ENCODE measurements around the gene MAD1L1. TPM values are rescaled to one million over a fixed set of nuclear protein-coding genes. Genes with fewer than 3 reads are reported as not detected.
"Not testable (repeated sequence)": the region's sequence is repeated elsewhere in the genome, so short reads cannot be mapped to it uniquely, and the experiment has no call there.

The MAD1L1 gene
- total RNA-seq, 1 experiment from 2014 or later: 43.8 TPM

DNA sequence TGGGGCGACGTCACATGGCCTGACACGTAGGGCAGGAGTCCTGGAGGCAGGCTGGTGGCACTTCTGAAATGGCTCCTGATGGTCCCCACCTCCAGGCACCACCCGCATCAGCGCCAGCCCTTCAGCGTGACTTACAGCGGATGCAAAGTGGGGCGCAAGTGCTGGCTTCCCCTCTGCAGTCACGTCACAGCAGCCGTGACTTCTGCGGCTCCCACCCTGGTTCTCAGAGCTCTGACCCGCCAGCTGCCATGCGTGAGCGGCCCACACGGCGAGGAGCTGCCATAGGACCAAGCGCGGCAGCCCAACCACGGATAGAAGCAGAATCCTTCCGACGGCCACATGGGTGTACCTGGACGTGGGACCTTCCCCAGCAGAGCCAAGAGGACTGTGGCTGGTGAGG is 403.6 kb downstream of the MAD1L1 start (continued):
- TF ChIP-seq, protein P1, sequence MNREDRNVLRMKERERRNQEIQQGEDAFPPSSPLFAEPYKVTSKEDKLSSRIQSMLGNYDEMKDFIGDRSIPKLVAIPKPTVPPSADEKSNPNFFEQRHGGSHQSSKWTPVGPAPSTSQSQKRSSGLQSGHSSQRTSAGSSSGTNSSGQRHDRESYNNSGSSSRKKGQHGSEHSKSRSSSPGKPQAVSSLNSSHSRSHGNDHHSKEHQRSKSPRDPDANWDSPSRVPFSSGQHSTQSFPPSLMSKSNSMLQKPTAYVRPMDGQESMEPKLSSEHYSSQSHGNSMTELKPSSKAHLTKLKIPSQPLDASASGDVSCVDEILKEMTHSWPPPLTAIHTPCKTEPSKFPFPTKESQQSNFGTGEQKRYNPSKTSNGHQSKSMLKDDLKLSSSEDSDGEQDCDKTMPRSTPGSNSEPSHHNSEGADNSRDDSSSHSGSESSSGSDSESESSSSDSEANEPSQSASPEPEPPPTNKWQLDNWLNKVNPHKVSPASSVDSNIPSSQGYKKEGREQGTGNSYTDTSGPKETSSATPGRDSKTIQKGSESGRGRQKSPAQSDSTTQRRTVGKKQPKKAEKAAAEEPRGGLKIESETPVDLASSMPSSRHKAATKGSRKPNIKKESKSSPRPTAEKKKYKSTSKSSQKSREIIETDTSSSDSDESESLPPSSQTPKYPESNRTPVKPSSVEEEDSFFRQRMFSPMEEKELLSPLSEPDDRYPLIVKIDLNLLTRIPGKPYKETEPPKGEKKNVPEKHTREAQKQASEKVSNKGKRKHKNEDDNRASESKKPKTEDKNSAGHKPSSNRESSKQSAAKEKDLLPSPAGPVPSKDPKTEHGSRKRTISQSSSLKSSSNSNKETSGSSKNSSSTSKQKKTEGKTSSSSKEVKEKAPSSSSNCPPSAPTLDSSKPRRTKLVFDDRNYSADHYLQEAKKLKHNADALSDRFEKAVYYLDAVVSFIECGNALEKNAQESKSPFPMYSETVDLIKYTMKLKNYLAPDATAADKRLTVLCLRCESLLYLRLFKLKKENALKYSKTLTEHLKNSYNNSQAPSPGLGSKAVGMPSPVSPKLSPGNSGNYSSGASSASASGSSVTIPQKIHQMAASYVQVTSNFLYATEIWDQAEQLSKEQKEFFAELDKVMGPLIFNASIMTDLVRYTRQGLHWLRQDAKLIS (CRISPR knock-in tag; IDR thresholded peaks at IDR 0.05; ENCODE audit: borderline replicate concordance): no peak
- no peak for TF ChIP-seq ZNF263 (CRISPR knock-in tag; IDR thresholded peaks at IDR 0.05; ENCODE audit: low read depth)

DNA sequence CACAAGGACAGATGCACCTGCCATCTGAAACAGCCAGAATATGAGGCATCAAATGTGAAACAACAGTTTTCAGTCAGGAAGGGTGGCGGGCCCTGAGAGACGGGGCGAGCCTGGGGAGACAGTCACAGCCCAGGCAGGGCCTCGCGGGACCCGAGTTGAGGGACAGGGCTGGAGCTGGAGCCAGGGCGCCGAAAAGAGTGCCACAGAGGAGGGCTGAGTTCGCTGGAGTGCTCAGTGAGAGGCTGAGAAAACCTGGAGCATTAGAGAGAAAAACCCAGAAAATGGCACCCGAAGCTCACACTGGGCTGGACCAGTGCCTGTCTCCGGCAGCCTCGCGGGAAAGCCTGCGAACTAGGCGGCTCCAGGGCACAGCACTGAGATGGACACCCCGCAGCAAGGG is 404.6 kb downstream of the MAD1L1 start:
- H3K27ac Mint-ChIP-seq; H3K27me3 Mint-ChIP-seq (ENCODE audit: low read depth); DNase-seq (ENCODE audit: low spot score); H3K4me3 Mint-ChIP-seq; CTCF ChIA-PET; ATAC-seq; H3K4me1 Mint-ChIP-seq; POLR2A ChIA-PET: not testable (repeated sequence)
- Mint-ChIP-seq H3K36me3 (peaks cover 19% of the 10 kb centered on the region), H3K9me3 (peaks cover 27% of the 10 kb centered on the region)

DNA sequence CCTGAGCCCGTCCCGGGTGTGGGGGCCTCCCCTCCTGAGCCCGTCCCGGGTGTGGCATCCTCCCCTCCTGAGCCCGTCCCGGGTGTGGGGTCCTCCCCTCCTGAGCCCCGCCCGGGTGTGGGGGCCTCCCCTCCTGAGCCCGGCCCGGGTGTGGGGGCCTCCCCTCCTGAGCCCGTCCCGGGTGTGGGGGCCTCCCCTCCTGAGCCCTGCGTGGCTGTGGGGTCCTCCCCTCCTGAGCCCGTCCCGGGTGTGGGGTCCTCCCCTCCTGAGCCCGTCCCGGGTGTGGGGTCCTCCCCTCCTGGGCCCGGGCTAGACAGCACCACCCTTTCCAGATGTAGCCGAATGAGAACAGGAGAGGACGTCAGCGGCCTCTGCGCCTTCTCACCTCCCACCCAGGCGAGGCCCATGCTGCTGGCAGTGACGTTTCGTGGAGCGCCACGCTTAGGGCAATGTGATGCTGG is 405.2 kb downstream of the MAD1L1 start:
- DNase-seq (ENCODE audit: low spot score); H3K4me3 Mint-ChIP-seq; H3K27me3 Mint-ChIP-seq (ENCODE audit: low read depth); CTCF ChIA-PET; ATAC-seq; POLR2A ChIA-PET; H3K27ac Mint-ChIP-seq; H3K4me1 Mint-ChIP-seq: not testable (repeated sequence)
- H3K36me3 Mint-ChIP-seq: peaks cover 19% of the 10 kb centered on the region
- peaks cover 25% of the 10 kb centered on the region for H3K9me3 Mint-ChIP-seq

DNA sequence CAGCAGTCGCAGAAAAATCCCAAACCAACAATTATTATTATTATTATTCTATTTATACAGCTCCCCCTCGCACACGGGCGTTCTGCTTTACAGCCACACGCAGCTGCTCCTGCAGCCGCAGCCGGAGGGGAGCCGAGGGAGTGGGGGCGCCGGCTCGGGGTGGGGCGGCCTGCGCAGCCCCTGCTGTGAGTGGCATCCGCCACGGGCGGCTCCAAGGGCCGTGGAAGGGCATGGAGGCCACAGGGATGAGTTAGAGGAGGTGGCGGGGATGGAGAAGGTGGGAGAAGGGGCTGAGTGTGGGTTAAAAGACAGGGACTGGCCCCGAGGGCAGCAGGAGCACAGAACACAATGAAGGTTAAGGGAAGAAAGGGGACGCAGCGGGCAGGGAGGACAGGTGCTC is 405.8 kb downstream of the MAD1L1 start:
- CTCF ChIA-PET: not testable (repeated sequence)

DNA sequence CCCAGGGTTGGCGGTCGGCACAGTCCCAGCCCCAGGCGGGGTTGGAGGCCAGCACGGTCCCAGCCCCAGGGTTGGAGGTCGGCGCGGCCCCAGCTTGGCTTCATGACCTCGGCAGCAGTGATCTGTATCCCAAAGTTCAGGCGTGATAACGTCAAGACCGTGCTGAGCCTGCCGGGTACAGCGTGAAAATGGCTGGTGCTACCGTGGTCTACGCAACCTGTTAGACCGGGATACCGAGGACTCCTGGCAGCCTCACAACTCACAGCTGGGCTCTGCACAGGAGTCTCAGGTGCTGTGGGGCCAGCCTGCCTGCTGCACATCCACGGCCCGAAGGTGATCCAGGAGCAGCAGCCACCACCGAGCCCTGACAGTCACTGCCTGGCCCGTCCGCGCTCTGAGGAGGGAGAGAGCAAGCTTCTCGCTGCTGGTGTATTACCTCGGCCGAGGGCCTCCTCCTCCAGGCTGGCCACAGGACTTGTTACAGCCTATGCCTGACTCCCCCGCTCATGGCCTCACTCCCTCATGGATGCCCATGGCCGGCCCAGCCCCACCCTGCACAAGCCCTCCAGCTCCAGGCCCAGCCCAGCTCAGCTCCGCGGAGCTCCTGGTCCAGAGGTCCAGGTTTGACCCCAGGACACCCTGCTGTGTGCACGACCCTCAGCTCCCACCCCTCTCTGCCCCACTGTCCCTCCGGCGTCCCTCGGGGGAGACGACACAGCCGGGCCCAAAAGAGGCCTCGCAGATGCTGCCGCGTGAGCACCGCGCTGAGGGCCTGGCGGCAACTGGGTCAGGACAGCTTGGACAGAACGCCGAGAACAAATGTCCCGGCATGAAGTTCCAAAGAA is 406.6 kb downstream of the MAD1L1 start:
- Mint-ChIP-seq H3K4me1 (no peaks in the 10 kb centered on the region), H3K27ac (no peak overlapping the region), H3K36me3 (peaks cover 13% of the 10 kb centered on the region), H3K4me3 (no peak overlapping the region), H3K9me3 (peaks cover 16% of the 10 kb centered on the region), H3K27me3 (ENCODE audit: low read depth) (no peaks in the 10 kb centered on the region)
- CTCF ChIA-PET: no interaction called here
- DNase-seq (ENCODE audit: low spot score) (no peak), ATAC-seq (no peak)
- no peak for TF ChIP-seq ZNF232 (CRISPR knock-in tag; IDR thresholded peaks at IDR 0.05)
- TF ChIP-seq MXD4 (CRISPR knock-in tag; IDR thresholded peaks at IDR 0.05; ENCODE audit: borderline replicate concordance): no peak
- TF ChIP-seq, protein P2, sequence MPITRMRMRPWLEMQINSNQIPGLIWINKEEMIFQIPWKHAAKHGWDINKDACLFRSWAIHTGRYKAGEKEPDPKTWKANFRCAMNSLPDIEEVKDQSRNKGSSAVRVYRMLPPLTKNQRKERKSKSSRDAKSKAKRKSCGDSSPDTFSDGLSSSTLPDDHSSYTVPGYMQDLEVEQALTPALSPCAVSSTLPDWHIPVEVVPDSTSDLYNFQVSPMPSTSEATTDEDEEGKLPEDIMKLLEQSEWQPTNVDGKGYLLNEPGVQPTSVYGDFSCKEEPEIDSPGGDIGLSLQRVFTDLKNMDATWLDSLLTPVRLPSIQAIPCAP (CRISPR knock-in tag; IDR thresholded peaks at IDR 0.05): no peak
- TF ChIP-seq, protein P3, sequence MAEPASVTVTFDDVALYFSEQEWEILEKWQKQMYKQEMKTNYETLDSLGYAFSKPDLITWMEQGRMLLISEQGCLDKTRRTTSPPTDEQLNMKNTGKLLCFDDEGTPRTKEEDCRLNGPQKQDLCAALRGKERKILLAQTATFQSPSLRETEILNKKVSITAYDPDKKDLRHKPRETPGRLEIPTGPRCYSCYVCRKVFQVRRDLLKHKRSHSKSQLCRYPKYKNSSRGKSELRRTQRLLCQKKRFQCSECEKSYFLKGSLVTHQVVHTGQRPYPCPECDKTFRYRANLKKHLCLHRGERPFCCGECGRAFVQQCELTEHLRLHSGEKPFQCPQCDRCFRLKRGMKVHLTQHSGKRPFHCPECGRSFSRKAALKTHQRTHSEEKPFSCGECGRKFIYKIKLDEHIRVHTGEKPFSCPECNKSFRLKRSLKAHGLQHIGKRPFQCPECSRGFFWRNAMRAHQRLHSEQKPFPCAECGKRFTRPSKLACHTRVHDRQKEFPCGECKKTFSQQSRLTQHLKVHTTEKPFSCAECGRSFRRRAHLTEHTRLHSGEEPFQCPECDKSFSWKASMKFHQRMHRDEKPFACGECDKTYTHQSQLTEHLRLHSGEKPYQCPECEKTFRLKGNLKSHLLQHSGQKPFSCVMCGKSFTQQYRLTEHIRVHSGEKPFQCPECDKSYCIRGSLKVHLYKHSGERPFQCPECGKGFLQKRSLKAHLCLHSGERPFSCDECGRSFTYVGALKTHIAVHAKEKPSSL (CRISPR knock-in tag; conservative IDR thresholded peaks at IDR 0.05): no peak
- TF ChIP-seq, protein P4, sequence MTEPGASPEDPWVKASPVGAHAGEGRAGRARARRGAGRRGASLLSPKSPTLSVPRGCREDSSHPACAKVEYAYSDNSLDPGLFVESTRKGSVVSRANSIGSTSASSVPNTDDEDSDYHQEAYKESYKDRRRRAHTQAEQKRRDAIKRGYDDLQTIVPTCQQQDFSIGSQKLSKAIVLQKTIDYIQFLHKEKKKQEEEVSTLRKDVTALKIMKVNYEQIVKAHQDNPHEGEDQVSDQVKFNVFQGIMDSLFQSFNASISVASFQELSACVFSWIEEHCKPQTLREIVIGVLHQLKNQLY (CRISPR knock-in tag; IDR thresholded peaks at IDR 0.05): no peak
- POLR2A ChIA-PET: no interaction called here

More for the DNA sequence above, 405.8 kb downstream of the MAD1L1 start:
- H3K4me3 Mint-ChIP-seq; H3K4me1 Mint-ChIP-seq; DNase-seq (ENCODE audit: low spot score); H3K27me3 Mint-ChIP-seq (ENCODE audit: low read depth); H3K27ac Mint-ChIP-seq; ATAC-seq; POLR2A ChIA-PET: not testable (repeated sequence)
- peaks cover 18% of the 10 kb centered on the region for H3K36me3 Mint-ChIP-seq
- peaks cover 23% of the 10 kb centered on the region for H3K9me3 Mint-ChIP-seq

DNA sequence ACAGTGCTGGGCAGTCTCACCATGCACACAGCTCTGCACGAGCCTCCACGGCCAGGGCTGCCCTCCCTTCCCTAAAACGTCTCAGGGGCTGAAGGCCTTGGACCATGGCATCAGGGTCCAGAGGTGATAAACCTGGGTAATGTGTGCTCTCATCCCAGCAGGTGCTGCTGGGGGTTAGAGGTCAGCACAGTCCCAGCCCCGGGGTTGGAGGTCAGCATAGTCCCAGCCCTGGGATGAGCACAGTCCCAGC is 407.2 kb downstream of the MAD1L1 start:
- DNase-seq (ENCODE audit: low spot score); H3K4me1 Mint-ChIP-seq; ATAC-seq; H3K27ac Mint-ChIP-seq; POLR2A ChIA-PET; CTCF ChIA-PET; H3K4me3 Mint-ChIP-seq; H3K27me3 Mint-ChIP-seq (ENCODE audit: low read depth): not testable (repeated sequence)
- Mint-ChIP-seq H3K9me3 (peaks cover 13% of the 10 kb centered on the region), H3K36me3 (peaks cover 10% of the 10 kb centered on the region)

DNA sequence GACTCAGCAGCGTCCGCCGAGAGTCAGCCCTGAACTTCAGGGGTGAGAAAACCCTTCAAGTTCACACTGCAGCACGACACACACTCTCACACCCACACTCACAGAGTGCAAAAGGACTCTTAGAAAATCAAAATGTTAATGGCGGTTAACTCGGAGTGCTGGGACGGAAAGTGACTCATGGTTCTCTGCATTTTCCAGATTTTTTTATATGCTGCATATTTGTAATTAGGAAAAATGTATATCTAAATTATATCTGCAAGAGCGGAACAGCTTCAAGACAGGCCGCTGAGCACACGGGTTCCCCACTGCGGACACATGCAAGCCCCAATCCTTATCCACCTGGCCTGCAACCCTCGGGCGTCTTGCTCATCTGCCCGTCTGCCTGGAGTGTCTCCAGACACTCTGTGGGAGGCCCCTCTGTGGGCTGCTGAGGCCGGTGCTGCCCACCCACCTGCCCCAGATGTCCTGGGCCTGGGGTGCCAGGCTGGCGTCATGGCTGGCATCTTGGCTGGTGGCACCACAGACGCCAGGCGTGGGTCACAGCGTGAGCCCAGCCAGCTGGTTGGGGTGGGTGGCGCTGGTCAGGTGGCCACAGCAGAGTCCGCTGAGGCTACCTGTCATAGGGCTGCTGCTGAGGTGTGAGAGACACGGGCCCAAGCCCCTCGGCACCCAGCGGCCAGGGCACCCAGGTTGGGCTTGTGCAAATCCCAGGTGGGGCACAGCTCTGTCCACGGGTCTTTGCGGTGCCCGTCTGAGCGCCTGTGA is 407.7 kb downstream of the MAD1L1 start:
- H3K27ac Mint-ChIP-seq; H3K4me3 Mint-ChIP-seq; ATAC-seq; H3K27me3 Mint-ChIP-seq (ENCODE audit: low read depth); H3K4me1 Mint-ChIP-seq; H3K9me3 Mint-ChIP-seq; DNase-seq (ENCODE audit: low spot score); POLR2A ChIA-PET; CTCF ChIA-PET: not testable (repeated sequence)
- peaks cover 10% of the 10 kb centered on the region for H3K36me3 Mint-ChIP-seq
